GM18861 (cell line): ENCODE measurements around the gene NAT16.
A peak's percentile ranks its signal among the peaks of the same experiment; 100 is the strongest.
"Not testable (repeated sequence)": the region's sequence is repeated elsewhere in the genome, so short reads cannot be mapped to it uniquely, and the experiment has no call there.

Source experiments
- ATAC-seq: cut with Tn5 transposase; IDR thresholded peaks from one replicate; pipeline ENCODE4 v1.9.1; 2021; ENCODE audit not compliant: unreplicated experiment

The NAT16 gene

GRCh38 chr7:101180130-101180755 lies at the start of gene NAT16:
NAT16 (minus strand) TSS chr7:101180293; CDS start chr7:101174807, 5,486 bp downstream.
- ATAC-seq: no peak

GRCh38 chr7:101226721-101227120 lies 46.6 kb upstream of the NAT16 start:
- ATAC-seq: no peak

GRCh38 chr7:101225650-101226049 lies 45.6 kb upstream of the NAT16 start:
- ATAC-seq: no peak

GRCh38 chr7:101223528-101223927 lies 43.4 kb upstream of the NAT16 start:
- no peak for ATAC-seq

- no peak for ATAC-seq
Measured at GRCh38 chr7:101222275-101222830, 42.3 kb upstream of the NAT16 start.

GRCh38 chr7:101220295-101220694 lies 40.2 kb upstream of the NAT16 start:
- ATAC-seq: no peak

- ATAC-seq: no peak
Measured at GRCh38 chr7:101218236-101219125, 38.4 kb upstream of the NAT16 start.

- ATAC-seq: peak; percentile 63
Measured at GRCh38 chr7:101217388-101218235, 37.5 kb upstream of the NAT16 start, which contains the start of the genes PLOD3 and ZNHIT1. PLOD3 (minus strand) TSS chr7:101217581; CDS start chr7:101217274, 307 bp downstream. ZNHIT1 (plus strand) TSS chr7:101218165; CDS start chr7:101218196, 31 bp downstream.

- ATAC-seq: peak; percentile 10
Measured at GRCh38 chr7:101216860-101217387, 36.8 kb upstream of the NAT16 start.

GRCh38 chr7:101216001-101216859 lies 36.1 kb upstream of the NAT16 start:
- ATAC-seq: no peak

- ATAC-seq: no peak
Measured at GRCh38 chr7:101212014-101212413, 31.9 kb upstream of the NAT16 start.

- ATAC-seq: no peak
Measured at GRCh38 chr7:101211501-101211900, 31.4 kb upstream of the NAT16 start.

- no peak for ATAC-seq
Measured at GRCh38 chr7:101210143-101210542, 30.1 kb upstream of the NAT16 start.

- no peak for ATAC-seq
Measured at GRCh38 chr7:101208794-101209193, 28.7 kb upstream of the NAT16 start.

GRCh38 chr7:101207459-101207858 lies 27.4 kb upstream of the NAT16 start:
- ATAC-seq: no peak

- no peak for ATAC-seq
Measured at GRCh38 chr7:101206665-101207042, 26.6 kb upstream of the NAT16 start.

- no peak for ATAC-seq
Measured at GRCh38 chr7:101205901-101206664, 26.0 kb upstream of the NAT16 start.

GRCh38 chr7:101203740-101204738 lies 23.9 kb upstream of the NAT16 start:
- ATAC-seq: not testable (repeated sequence)
